Activated CD4-positive, CD25-positive, alpha-beta regulatory T cell treated with anti-CD3 and anti-CD28 coated beads, Interleukin-2, amount 50 U/mL, for 16 hours (primary cell): ENCODE measurements around the gene VTN.

ENCODE experiments used
- DNase-seq: peaks from one replicate; pipeline ENCODE4 v3.0.0-alpha.2; 2020; ENCODE audit warnings: low read depth, low spot score

Gene VTN

DNA sequence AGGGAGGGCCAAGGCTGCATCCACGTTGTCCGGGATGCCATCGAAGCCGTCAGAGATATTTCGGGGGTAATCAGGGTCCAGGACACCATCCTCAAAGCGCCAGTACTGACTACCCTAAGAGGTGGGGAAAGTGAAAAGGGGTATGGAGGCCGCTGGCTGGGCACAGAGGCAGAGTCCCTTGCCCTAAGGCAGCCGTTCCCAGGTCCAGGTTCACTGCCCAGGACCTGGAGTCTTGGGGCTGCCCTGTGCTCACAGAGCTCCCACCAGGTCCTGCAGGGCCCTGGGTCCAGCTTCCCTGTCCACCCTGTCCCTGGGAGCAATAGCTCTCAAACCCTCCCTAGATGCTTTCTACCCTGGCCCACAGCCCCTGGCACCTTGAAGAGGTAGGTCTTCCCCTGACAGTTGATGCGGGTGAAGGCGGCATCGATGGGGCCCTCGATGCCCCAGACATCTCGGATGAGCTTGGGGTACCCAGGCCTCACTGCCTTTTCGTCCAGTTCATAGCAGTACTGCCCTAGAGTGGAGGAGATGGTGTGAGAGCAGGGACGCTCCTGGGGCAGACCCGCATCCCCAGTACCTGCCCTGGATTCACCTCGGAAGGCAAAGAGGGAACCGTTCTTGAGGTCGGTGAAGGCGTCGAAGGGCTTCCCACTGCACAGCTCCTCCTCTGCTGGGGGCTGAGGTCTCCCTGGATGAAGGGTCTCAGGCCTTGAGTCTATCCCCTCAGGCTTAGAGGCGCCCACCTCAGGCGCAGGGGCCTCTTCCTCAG lies 1.0 kb downstream of the VTN start:
- DNase-seq: no peak

DNA sequence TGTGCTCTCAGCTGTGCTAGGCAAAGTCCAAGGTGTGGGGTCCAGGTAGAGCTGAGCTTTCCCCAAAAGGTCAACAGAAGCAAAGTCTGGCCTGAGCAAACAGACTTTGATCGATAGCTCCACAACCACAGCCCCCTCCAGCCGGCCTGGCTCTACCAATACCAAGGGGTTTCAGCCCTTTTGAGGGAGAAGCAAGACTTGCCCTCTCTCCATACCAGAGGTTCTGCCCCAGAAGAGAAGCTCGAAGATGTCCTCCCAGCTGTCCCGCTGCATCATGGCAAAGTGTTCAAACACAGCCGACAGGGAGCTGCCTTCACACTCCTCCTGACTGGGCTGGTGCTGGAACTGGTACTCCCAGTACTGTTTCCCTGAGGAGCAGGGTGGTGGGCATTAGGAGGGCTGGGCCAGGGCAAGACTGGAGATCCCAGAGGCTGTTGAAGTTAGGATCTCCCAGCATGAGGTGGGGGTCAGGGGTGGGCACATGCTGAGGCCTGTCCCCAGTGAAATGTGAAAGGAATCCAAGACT lies 1.7 kb downstream of the VTN start:
- DNase-seq: no peak

DNA sequence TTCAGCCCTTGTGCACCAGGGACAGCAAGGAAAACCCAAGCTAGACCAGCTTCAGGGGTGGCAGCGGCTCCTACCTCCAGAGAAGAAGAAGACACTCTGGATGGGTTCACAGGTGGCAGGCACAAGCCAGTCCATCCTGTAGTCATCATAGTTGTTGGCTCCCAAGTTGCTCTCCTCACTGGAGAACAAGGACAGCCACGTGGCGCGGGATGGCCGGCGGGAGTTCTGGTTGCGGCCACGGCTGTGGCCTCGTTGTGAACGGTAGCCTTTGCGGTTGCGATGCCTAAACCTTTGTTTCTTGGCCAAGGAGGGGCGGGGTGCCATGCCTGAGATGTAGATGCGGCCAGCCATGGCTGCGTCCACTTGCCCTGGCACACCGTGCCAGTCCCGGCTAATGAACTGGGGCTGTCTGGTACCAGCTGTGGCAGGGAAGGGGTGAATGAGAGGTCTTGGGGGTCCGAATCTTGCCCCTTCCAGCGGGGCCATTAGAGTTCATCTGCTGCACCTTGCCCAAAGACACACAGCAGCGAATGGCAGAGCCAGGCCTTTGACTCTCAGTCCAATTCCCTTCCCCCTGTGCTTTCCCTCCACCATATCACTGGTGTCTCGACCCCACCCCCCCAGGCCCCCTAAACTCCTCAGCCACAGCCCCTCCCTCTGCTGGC lies 2.3 kb downstream of the VTN start:
- no peak for DNase-seq

DNA sequence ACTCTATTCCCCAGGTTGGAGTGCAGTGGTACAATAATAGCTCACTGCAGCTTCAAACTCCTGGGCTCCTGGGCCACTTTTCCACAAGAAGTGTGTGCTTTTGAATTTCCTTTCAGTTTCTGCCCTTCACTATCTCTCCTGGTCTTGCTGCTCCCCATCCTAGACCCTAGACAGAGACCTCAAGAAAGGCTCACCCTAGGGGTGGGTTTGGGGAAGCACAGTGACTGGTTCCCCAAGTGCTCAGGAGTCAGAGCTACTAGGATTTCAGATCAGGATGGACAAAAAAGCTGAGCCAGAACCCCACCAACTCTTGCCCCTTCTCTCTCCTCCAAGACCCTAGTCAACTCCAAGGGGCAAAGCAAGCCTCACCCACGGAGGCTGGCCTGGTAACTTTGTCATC lies 3.5 kb downstream of the VTN start:
- no peak for DNase-seq

DNA sequence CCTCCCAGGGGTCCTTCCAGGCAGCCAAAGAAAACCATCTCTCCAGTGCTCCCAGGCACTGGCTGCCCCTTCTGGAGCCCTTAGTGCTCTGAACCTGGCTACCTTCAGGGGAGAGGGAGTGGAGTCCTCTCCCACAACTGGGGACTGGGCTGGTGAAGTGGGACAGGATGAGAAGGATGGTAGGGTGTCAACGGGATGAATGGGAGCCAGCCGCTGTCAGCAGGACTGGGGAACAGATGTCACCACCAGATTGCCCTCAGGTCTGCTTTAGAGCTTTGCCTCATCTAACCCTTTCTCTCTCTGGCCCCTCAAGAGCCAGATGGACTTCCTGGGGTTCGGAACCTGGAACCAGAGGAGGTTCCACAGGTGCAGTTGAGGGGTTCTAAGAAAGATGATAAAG lies 4.6 kb downstream of the VTN start:
- no peak for DNase-seq

DNA sequence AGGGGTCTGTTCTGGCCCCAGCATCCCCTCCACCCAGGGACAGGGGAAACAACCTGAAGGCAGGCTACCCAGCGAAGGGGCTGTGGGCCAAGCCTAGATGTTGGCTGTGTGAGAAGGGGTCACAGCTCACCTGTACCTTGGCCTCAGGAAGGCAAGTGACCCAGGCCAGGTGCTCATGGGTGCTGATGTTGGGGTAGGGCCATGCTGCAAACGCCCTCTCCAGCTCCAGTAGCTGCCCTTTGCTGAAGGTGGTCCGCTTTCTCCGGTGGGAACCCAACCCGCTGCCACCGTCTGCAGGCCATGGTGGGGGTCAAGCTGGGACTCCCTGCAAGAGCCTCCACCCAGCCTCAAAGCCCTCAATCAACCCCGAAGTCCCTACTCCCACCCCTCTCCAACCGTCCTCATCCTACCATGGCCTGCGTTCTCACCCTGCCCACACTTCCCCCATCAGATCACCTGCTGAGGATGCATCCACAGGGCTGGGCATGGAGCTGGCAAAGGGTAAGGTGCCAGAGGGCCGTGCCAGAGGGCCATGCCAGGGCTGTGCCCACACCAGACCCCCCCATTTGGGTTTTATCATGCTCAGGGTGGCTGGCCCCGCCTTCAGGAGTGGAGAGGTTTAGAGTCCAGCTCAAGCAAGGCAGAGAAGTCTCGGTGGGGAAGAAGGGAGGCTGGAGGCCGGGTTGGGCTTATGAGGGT lies 5.3 kb downstream of the VTN start, which contains the start of gene SEBOX:
TSS of gene SEBOX (minus strand) at position 535 of the 699 bp plus-strand sequence. CDS start at position 487, 48 bp downstream.
- DNase-seq: no peak

DNA sequence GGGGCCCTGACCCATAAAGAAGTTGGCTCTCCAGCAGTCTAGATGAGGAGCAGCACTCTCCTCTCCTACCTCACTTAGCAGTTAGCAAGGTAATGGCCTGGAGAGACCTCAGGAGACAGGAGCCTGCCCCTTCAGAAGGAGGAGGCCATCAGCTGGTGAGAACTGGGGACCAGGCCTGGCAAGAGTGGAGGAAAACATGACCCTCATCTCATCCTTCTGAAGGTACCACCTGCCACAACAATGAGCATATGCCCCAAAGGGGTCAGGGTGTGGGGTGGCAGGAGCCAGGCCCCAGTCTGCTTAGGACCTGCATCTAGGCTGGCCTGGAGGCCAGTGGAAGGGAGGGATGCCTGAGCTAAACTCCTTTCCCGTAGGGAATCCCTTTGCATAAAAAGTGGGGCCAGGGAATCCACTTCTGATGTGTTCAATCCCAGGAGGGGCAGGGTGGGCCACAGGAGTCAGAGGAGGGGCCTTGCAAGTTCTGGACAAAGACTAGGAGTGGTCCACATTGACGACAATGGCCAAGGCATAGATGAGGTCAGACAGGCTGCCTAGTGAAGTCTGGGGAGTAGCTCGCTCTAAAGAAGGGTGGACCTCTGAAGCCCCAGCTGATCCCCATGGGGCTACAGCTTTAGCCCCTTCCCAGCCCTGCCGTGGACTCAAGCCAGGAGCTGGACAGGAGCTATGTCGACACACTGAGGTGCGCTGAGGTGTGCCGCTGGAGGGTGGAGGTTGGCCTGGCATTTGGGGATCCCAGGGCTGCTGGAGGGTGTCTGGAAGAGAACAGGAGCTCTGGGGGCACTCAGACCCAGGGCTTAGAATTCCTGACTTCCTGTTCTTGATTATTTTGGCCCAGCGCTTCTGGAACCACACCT lies 6.1 kb downstream of the VTN start:
- no peak for DNase-seq

DNA sequence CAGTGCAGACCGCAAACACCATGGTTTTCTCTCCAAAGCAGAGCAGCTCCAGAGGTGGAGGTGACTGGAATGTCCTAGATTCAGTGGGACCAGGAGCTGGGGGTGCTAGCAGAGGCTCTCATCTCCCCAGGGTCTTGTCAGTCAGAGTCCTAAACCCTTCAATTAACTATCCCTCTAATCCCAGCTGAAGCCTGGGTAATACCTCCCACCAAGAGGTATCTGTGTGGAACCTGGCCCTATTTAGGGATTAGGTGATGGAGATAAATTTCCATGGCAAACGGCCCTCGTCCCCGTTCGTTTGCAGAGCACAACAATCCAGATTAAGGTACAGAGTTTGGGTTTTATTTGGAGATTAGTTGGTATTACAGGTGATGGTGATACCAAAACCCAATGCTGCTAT lies 6.9 kb downstream of the VTN start:
- no peak for DNase-seq

DNA sequence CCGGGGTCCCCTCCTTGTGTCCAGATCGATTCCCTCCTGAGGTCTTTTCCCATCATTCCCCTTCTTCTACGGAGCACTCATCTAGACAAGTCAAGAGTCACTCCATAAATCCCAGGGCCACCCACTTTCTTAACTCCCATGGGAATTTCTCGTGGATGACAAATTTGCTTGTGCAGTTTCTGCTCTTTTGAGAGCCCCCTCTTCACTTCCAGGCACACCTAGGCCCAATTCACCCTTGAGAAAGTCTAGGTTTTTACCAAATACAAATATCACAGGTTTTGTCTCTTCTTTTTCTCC lies 12.3 kb downstream of the VTN start:
- DNase-seq: no peak

DNA sequence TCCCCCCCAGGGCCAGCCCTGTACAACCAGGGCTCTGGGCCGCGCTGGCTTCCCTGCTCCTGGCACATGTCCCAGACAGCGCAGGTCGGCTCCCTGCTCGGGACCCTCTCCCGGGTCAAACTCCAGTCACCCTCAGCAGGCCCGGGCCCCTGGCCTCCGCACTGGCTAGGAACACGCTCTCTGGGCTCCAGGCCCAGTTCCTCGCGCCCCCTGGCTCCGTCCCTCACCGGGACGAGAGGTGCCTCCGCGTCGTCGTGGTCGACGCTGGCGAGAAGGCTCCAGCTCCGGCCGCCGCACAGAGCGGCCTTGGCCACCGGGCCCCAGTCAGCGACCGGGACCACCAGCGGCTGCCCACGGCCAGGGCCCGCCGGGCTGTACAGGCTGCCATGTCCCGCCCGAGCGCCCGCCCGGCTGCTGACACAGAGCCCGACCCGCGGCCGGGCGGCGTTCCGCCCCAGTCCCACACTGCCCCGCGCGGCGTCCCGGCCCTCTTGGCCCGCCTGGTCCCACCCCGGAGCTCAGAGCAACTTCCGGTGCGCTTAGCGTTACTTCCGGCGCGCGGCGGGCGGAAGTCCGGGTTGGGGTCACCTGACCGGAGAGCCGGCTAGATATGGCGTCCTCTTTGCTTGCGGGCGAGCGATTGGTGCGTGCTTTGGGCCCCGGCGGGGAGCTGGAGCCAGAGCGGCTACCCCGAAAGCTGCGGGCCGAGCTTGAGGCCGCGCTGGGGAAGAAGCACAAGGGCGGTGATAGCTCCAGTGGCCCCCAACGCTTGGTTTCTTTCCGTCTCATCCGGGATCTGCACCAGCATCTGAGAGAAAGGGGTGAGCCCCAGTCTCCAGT lies 12.8 kb downstream of the VTN start, which contains the start of gene POLDIP2:
TSS of gene POLDIP2 (minus strand) at position 467 of the 840 bp plus-strand sequence. CDS start at position 388, 79 bp downstream.
- peak; percentile 95 for DNase-seq

DNA sequence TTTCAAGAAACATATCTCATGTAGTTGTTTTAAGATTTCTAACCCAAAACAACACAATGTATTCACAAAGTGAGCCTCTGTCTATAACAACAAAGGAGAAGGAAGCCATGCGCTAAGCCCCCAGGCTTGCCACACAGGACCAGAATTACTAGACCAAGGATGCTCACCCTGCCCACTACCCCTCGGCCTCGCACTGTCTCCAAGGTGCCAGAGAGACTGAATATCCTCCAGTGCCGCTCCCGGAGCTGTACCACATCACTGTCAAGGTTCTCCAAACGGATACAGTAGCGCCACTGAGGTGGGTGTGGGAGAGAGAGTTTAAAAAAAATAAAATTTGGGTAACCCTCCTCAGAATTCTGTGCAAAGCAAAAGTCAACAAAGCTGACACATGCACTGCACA lies 19.8 kb downstream of the VTN start:
- DNase-seq: no peak

DNA sequence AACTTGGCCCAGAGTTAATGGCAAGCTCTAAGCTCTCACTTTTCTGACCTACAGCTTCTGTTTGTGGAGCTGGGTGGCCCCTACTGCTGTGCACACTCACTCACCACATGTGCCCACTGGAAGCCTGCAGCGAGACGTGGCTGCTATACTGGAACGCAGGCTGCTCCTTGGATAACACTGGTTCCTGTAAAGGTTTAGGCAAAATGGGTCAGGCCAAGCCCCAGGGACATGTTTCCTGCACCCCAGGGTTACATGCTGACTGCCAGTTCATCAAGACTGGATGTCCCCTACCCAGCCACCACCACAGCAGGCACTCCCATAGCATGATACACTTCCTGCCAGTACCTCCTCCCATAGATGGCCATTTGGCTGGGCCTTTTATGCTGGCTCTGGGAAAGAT lies 21.1 kb downstream of the VTN start:
- DNase-seq: no peak

DNA sequence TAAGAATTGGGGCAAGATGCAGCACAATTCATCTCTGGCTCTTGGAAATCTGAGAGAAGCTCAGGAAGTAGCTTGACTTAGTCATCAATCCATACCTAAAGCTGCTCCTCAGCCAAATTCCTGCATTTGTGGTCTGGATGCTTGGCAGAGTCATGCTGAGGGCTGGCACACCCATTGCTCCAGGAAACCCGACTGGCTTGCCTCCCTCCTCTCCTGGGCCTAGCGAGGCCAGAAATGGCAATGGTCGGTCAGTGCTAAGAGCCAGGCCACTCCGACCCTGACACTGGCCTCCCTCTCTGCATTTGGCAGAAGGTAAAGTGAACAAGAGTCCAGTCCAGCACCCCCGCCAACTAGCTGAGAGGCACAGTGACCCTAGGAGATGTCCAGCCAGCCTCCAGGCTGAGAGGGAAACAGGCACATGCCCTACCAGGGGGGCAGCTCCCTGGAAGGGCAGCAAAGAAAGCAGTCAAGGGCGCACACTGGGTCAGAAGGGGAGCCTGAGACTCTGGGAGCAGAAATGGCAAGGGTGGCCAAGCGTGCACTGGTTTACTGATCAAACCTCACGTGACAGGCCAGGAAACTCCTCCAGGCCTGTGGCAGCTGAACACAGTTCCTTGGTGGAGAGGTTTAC lies 22.7 kb downstream of the VTN start:
- no peak for DNase-seq

DNA sequence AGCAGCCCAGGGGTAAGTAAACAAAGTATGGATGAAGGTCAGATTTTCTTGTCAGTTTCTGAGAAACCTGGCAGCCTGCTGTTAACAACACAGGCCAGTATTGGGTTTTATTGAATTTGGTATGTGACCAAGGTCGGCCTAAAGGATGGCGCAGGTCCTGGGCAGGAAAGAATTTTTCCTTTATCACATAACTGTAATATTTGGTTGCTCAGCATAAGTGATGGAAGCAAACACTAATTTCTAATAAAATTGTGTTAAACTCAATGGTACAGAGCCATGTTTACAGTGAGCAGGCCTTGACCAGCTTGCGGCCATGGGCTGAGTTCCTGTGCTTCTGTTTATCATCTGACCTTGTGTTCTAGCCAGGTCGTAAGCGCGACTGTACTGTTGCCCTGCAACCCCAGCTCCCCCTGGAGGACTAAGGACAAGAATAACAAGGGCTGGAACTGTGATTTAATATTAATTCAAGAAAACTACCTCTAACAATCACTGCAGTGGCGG lies 23.3 kb downstream of the VTN start:
- DNase-seq: no peak

DNA sequence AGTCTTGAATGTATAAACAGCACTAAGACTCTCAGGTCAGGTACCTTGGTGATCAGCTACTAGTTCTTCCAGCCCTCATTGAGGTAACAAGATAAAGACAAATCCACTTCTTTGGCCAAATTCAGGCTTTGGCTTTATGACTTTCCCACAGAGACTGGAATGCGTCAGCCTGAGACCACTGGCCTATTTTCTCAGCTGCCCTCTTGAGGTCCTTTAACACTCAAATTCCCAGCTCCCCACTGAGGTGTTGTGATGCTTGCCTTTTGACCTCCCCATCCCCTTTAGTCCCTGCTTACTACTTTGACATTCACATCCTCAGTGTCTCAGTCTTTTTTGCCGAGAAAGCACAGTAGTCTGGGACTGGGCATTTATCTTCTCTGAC lies 23.9 kb downstream of the VTN start:
- DNase-seq: no peak

DNA sequence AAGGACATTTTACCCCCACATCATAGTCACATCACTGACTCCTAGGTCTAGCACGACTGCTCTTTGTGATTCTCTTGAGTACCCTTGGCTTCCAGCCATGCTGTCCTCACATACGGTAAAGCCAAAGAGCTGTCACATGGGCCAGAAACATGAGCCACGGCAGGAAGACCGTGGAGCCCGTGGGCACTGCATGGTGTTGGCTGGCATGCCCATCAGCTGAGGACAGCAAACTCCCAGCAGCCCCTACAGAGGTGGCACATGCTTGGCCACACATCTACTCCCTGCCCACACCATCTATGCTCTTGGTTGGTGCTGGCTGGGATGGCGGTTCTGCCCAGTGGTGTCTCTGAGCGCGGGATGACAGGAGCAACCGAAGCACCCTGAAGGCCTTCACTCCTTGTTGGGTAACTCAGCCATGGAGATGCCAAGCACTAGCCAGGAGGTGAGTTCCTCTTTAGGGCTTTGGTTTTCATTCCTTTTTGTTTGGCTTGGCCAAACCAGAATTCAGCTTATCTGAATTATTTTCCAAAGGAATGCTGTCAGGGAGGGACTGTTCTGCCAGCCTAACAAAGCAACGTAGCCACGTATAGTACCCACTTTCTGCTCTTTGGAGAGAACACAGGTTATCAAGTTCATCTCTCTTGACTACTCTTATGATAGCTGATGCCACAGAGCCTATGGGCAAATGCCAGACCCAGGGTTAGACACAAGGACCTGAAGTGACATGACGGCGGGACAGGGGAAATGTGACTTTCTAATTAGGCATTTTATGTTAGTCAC lies 24.5 kb downstream of the VTN start:
- no peak for DNase-seq

DNA sequence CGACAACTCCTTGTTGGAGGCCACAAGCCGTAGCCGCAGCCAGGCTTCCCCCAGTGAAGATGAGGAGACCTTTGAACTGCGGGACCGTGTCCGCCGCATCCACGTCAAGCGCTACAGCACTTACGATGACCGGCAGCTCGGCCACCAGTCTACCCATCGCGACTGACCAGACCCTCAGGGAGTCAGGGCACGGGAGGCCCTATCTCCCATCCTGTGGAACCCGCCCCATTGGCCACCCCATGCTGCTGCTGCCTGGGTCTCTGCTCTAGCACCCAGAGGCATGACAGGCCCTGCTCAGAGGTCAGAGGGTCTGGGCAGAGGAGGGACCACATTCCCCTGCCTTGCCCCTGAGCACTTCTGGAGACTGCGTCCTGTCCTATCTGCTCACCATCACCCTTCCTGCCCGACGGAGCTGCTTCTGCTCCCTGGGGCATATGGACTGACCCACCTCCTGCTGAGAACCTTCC lies 25.6 kb downstream of the VTN start:
- DNase-seq: no peak

DNA sequence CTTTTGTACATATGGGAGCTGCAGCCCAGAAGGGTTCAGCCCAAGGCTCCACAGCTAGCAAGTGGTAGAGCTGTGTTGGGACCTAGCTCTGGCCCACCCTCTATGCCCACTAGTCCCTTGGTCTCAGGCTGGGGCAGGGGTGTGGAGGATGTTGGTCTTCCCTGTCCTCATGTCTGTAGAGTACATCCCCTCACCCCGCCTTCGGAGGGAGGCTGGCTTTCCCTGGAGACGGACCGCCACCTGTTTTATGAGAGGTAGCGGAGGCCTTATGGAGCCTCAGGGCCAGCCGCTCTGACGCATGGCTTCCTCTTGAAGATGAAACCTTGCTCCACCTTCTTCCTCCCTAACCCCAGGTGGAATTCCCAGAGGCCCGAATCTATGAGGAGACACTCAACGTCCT lies 26.1 kb downstream of the VTN start:
- DNase-seq: no peak

DNA sequence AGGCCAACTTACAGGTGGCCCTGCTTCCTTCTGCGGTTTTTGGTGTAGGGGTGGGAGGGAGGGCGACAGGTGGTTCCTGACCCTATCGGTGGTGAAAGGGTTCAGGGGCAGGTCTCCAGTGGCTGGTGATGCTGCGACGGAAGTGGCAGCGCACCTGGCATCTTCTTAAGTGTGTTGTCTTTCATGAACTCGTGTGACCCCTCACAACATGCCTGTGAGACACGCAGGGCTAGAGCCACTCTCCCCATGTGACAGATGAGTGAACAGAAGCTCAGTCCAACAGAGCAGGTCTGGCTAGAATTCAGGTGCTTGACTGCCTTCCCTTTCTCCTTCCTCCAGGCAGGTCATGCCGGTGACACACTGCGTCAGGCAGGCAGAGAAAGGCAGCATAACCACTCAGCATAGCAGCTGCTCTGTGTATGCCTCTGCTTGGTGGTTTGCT lies 26.6 kb downstream of the VTN start:
- DNase-seq: no peak
